HTR-8/SVneo (cell line): ENCODE data around the gene PARN.
"Not testable (repeated sequence)": the region's sequence is repeated elsewhere in the genome, so short reads cannot be mapped to it uniquely, and the experiment has no call there.

Experiments
- DNase-seq: peaks from one replicate; pipeline ENCODE4 v3.0.0; 2011; ENCODE audit warnings: low spot score, mixed read lengths; ENCODE audit not compliant: insufficient read length
- FAIRE-seq: peaks from 2 replicates; lab custom pipeline; 2011; peaks lifted over from hg19 to GRCh38; lab: Jason Lieb, UNC

PARN gene

GRCh38 chr16:14418795-14419225, 211.2 kb downstream of the PARN start:
- no peak for FAIRE-seq
- DNase-seq, result no peak

GRCh38 chr16:14416184-14416583, 213.9 kb downstream of the PARN start:
- DNase-seq (no peak), FAIRE-seq (no peak)

DNA sequence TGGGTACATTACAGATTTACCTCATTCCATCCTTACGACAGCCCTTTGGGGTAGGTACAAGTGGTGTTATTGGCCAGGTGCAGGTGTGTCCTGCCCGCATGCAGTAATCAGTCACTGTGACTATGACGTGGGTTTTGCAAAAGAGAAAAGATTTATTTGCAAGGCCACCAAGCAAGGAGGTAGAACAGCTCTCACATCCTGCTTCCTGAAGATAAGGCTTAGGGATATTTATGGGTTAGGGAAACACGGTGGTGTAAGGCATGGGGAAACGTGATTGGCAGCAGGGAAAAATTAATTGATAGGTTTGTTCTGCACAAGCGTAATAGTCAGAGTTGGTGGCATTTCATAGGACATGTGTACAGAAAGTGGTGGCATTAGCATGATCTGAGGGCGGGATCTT, 214.8 kb downstream of the PARN start:
- FAIRE-seq (no peak), DNase-seq (no peak)

- no peak for FAIRE-seq
- peak; percentile 38 for DNase-seq
Measured at GRCh38 chr16:14409563-14409962, 220.5 kb downstream of the PARN start.

GRCh38 chr16:14407786-14408399, 222.2 kb downstream of the PARN start:
- FAIRE-seq (no peak), DNase-seq (no peak)

DNA sequence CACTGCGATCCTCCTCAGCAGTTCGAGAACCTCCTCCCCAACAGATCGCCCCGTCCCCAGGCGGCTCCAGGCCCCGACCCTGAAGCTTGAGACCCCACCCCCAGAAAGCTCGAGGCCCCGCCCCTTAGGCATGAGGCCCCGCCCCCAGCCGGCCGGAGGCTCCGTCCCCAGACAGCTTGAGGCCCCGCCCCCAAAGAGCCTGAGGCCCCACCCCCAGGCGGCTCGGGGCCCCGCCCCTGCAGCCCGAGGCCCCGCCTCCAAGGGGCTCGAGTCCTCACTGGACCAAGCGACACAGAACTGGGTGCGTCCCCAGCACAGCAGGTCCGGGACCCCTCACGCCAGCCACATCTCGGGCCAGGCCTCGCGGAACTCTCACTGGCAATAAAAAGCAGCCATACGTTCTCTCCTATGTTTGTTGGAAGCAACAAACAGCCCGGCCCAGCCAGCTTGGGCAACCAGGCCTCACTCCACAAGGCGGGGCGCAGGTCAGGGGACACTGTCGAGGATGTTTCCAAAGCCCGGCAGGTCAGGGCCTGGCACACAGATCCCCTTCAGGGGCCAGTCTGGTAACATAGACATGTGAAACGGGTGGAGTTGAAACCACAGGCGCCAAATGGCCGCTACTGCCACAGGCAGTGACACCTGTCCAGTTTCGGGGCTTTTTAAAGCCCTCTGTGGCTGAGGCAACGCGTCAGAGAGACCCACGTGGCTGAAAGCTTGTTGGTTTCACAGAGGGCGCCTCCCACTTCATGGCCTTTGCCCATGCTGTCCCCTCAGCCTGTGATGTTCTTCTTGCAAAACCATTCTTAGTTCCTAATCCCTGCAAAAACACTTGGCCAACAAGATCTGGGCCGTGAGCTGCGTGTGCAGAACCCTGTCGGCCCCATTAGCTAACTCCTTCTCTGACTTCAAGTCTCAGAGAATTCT, 224.2 kb downstream of the PARN start:
- DNase-seq (no peak), FAIRE-seq (no peak)

- not testable (repeated sequence) for FAIRE-seq, DNase-seq
Measured at GRCh38 chr16:14403001-14403389, 227.1 kb downstream of the PARN start.

GRCh38 chr16:14402114-14403000, 227.7 kb downstream of the PARN start:
- DNase-seq, FAIRE-seq: not testable (repeated sequence)

DNA sequence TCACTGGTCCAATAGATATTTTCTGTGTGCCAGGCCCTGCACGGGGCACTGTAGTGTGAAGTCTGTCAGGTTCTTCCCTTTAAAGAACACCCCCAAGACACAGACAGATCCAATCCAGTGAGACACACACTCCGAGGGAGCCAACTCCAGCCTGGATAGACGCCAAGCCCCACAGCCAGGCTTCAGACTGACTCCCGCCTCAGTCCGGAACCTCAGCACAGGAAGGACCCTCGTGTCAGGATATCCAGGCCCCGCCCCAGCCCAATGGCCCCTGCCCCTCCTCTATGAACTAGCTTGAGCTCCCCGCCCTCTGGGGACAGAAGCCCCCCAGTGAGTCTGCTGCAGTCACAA, 228.4 kb downstream of the PARN start:
- not testable (repeated sequence) for DNase-seq, FAIRE-seq

- FAIRE-seq, result not testable (repeated sequence)
Measured at GRCh38 chr16:14400978-14401710, 228.9 kb downstream of the PARN start.

DNA sequence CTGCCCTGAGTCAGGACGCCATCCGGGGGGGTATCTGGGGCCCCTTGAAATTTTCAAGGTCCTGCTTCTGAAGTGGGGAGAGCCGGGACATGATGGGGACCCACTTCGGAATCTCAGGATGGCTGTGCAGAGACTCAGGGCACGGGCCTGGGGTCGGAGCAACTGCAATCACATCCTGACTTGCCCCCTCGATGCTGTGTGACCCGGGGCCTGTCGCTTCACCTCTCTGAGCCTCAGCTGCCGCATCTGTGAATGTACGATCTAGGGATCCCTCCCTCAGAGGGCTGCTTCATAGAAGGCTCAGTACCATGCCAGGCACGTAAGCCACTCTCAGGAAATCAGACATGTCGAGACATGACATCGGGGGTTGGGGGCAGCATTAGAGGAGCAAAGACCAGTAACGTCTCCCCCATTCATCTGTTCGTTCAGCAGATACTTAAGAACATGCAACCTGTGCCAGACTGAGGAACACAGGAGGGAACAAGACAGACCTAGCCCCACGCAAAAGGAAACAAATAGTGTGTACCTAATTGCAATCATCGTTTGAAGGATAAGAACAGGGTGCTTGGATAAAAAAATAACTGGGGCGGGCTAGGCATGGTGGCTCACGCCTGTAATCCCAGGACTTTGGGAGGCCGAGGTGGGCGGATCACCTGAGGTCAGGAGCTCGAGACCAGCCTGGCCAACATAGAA, 229.6 kb downstream of the PARN start:
- FAIRE-seq (no peak), DNase-seq (no peak)

More at GRCh38 chr16:14400978-14401710, 228.9 kb downstream of the PARN start:
- DNase-seq, result not testable (repeated sequence)

DNA sequence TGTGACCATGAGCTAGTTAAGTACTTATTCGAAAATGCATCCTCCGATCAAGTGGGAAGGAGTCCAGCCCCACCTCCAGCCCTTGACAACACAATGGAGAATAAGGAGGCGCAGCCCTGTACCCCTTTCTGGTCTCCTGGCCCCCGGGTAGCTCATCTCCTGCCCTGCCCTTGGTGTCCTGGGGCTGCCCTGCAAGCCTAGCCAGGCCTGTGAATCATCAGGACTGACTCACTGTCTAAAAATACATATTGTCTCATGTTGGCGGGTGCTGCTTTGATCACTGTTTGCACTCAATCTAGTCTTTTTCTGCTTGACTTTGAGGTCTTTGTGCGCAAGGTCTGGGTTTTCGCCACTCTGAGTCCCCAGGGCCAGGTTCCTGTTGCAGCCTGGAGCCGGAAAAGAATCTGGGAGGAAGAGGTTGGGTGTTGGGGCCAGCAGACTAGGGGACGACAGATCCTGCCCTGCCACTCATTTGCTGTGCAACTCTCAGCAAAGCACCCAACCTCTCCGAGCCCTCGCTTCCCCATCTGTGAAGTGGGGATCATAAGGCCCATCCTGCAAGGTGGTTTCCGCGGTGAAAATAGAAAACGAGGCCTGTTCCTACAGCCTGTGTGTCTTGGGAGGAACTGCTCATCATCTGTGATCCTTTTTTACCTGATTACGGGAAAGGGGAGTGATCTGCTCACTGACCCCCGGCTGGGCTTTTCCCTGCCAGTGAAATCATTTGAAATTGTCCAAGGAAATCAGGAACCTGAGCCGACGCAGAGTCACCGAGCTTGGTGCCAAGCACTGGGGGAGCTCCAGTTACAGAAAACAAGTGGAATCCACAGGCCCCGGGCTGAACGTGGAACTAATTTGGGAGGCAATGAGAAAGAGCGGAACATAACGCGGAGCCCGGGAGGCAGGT, 230.4 kb downstream of the PARN start:
- DNase-seq (peak; percentile 47), FAIRE-seq (peak; percentile 89)

GRCh38 chr16:14398014-14398717, 231.9 kb downstream of the PARN start:
- FAIRE-seq (no peak), DNase-seq (no peak)

- not testable (repeated sequence) for FAIRE-seq, DNase-seq
Measured at GRCh38 chr16:14395710-14396304, 234.3 kb downstream of the PARN start.

- no peak for DNase-seq
- FAIRE-seq, result no peak
Measured at GRCh38 chr16:14394834-14395233, 235.2 kb downstream of the PARN start.

DNA sequence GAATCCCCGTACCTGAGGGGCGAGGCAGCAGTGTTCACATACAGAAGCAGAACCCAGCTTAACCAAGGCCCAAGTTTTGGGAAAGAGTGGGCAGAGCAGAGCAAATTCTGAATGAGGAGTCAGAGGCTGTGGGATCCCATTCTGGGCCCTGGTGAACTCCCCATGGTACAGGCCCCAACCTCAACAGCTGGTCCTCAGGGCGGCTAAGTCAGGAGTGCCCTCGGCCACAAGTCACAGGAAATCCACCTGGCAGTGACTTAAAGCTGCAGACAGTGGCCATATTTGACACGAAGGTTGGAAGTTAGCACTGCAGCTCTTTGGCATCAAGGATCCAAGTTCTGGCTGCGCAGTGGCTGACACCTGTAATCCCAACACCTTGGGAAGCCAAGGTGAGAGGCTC, 237.1 kb downstream of the PARN start:
- FAIRE-seq, result no peak
- no peak for DNase-seq

GRCh38 chr16:14389359-14389758, 240.7 kb downstream of the PARN start:
- FAIRE-seq, result no peak
- no peak for DNase-seq
